ENCODE measurements around the gene MKS1. TPM values are rescaled to one million over a fixed set of nuclear protein-coding genes. Genes with fewer than 3 reads are reported as not detected.

The MKS1 gene
- total and polyA plus RNA-seq, 2 of the 8 experiments (the other 6 are each of a cell fraction or from before 2014, with no cell fraction given), result 12.0 to 21.7 TPM

DNA sequence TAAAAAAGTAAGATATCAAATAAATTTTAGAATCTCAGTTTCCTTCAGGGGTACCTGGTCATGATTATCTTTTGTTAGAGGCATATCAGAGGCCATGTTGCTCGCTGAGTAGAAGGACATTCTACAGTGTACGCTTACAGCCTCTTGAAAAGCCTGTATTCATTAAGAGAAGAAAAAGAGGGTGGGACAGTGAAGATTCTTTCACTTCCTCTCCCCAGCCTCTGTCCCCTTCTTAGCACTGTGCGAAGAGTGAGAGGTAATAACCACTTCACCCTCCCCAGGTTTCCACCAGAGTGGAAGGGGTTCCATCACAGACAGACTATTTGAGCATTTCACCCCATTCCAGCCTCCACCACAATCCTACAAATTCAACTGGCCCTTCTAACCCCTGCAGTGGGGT is 14.5 kb upstream of the MKS1 start:
- Histone ChIP-seq H4K91ac (replicated peaks; ENCODE audit: insufficient read length, low read length) (no peak overlapping the region), H2BK15ac (ENCODE audit: low read length) (no peak overlapping the region), H2BK12ac (ENCODE audit: low read depth, low read length) (no peak overlapping the region), H4K5ac (ENCODE audit: insufficient read length, low read depth, low read length) (no peak overlapping the region), H4K8ac (ENCODE audit: extremely low read depth, insufficient read depth, low read length) (no peak overlapping the region), H3K79me2 (ENCODE audit: control insufficient read depth in 1 of 2, insufficient read depth in 2 of 2, low read length in 2 of 2) (no peaks in the 10 kb centered on the region), H3K9me3 (ENCODE audit: insufficient read depth in 2 of 2, low read depth in 1 of 2, low read length in 1 of 2) (no peaks in the 10 kb centered on the region), H4K20me1 (replicated peaks in 1 of 2; ENCODE audit: control insufficient read depth in 1 of 2, insufficient read depth in 2 of 2, low read length in 2 of 2) (no peaks in the 10 kb centered on the region), H3K14ac (ENCODE audit: insufficient read length) (no peak overlapping the region), H2AK5ac (ENCODE audit: low read depth, low read length) (no peak overlapping the region), H3K18ac (ENCODE audit: extremely low read depth, low read length) (no peak overlapping the region), H3K36me3 (ENCODE audit: control insufficient read depth in 2 of 4, insufficient read depth in 4 of 4, low read length in 3 of 4) (no peaks in the 10 kb centered on the region), H3K9ac (replicated peaks in 1 of 4; ENCODE audit: extremely low read depth in 1 of 4, low read depth in 3 of 4, low read length in 3 of 4) (no peak overlapping the region), H2AFZ (ENCODE audit: low read length) (no peak overlapping the region), H2BK120ac (replicated peaks; ENCODE audit: low read depth, low read length) (no peak overlapping the region), H2BK20ac (ENCODE audit: low read length) (no peak overlapping the region), H3K56ac (replicated peaks; ENCODE audit: insufficient read length, low read depth, low read length) (no peak overlapping the region), H3K4me1 (replicated peaks in 1 of 4; ENCODE audit: control insufficient read depth in 3 of 4, insufficient read depth in 4 of 4, low read length in 3 of 4) (peaks cover 0 to 2% (median 0%) of the 10 kb centered on the region in 4 experiments; a peak in 4 of 7 replicates), H3K27me3 (replicated peaks in 1 of 4; ENCODE audit: control insufficient read depth in 3 of 4, extremely low read depth in 1 of 4, insufficient read depth in 3 of 4, low read length in 3 of 4) (peaks cover 0 to 9% (median 4%) of the 10 kb centered on the region in 4 experiments; a peak in 3 of 7 replicates), H3K4ac (replicated peaks; ENCODE audit: insufficient read length, low read depth, low read length) (no peak overlapping the region), H2BK5ac (ENCODE audit: low read depth, low read length) (no peak overlapping the region), H3K23me2 (ENCODE audit: low read depth, low read length) (no peaks in the 10 kb centered on the region), H3K4me3 (ENCODE audit: extremely low read depth in 1 of 4, insufficient read depth in 2 of 4, low read depth in 3 of 4, low read length in 4 of 4) (no peak overlapping the region), H3K79me1 (ENCODE audit: low read depth, low read length) (no peaks in the 10 kb centered on the region), H3K4me2 (ENCODE audit: insufficient read depth in 1 of 2, low read depth in 2 of 2, low read length in 2 of 2) (no peak overlapping the region), H3K23ac (ENCODE audit: insufficient read length) (no peak overlapping the region), H3K27ac (ENCODE audit: low read depth, low read length) (no peak overlapping the region)
- POLR2A ChIA-PET (ENCODE audit: partially characterized antibody), result no interaction called here
- DNase-seq (ENCODE audit: low read depth in 1 of 2, low spot score in 2 of 2) (no peak), FAIRE-seq (no peak)
- WGBS, 2 experiments (ENCODE audit: extremely low coverage in 1 of 2, insufficient coverage in 1 of 2, insufficient read length in 1 of 2, insufficient replicate concordance in 2 of 2, low coverage in 1 of 2, low lambda C conversion rate in 2 of 2, missing lambda C conversion rate in 1 of 2), result 91% methylated on average over 3 of the region's 3 CpGs; no CpG with 5 or more reads in 1 of the 2 experiments
- CTCF ChIA-PET (ENCODE audit: partially characterized antibody), result interaction anchor here (1.1 kb wide), 1 partner anchor 75 kb away, joined by 3 read pairs; no protein-coding TSS in a partner anchor
- TF ChIP-seq SRF (IDR thresholded peaks at IDR 0.05; ENCODE audit: low read depth, low read length), result no peak
- no peak for TF ChIP-seq SAP30 (IDR thresholded peaks at IDR 0.05; ENCODE audit: insufficient read depth, insufficient replicate concordance, low read length)
- TF ChIP-seq CEBPB (IDR thresholded peaks at IDR 0.05; ENCODE audit: low read depth, low read length), result no peak
- no peak for TF ChIP-seq BRCA1 (IDR thresholded peaks at IDR 0.05; ENCODE audit: low read depth, low read length)
- TF ChIP-seq SP4 (IDR thresholded peaks at IDR 0.05; ENCODE audit: low read length), result no peak
- no peak for TF ChIP-seq SIRT6 (IDR thresholded peaks at IDR 0.05; ENCODE audit: low read length)
- no peak for TF ChIP-seq CREB1 (IDR thresholded peaks at IDR 0.05)
- TF ChIP-seq CTCF (IDR thresholded peaks at IDR 0.05; ENCODE audit: control extremely low read depth in 1 of 3, insufficient read depth in 1 of 3, low read depth in 1 of 3, low read length in 3 of 3), result no peak
- TF ChIP-seq SP1 (IDR thresholded peaks at IDR 0.05; ENCODE audit: low read depth, low read length), result no peak
- TF ChIP-seq POLR2AphosphoS5 (IDR thresholded peaks at IDR 0.05; ENCODE audit: low read depth, low read length), result no peak
- no peak for TF ChIP-seq JUND (IDR thresholded peaks at IDR 0.05; ENCODE audit: low read length)
- no peak for TF ChIP-seq TAF7 (optimal IDR thresholded peaks at IDR 0.05; ENCODE audit: borderline replicate concordance, low read depth, low read length)
- no peak for TF ChIP-seq TBP (IDR thresholded peaks at IDR 0.05; ENCODE audit: low read depth, low read length)

Data from H1 (cell line).